Endodermal cell (in vitro differentiated cells): ENCODE data around the gene CELF2. TPM values are rescaled to one million over a fixed set of nuclear protein-coding genes. Genes with fewer than 3 reads are reported as not detected.

ENCODE experiments used
- DNase-seq: peaks from one replicate; pipeline ENCODE4 v3.0.0-alpha.2; 2017
- H3K27ac ChIP-seq: 2 replicates; pipeline ENCODE4 v1.5.1; 2013; ENCODE audit warnings: mild to moderate bottlenecking, low read depth, low read length, moderate library complexity
- H3K27me3 ChIP-seq: 2 replicates; pipeline ENCODE4 v1.6.1; 2013; ENCODE audit warnings: mild to moderate bottlenecking, low read length, moderate library complexity; ENCODE audit not compliant: insufficient read depth, control insufficient read depth, poor library complexity, severe bottlenecking
- H3K36me3 ChIP-seq: 2 replicates; pipeline ENCODE4 v1.7.0; 2013; ENCODE audit warnings: mild to moderate bottlenecking, low read length, moderate library complexity; ENCODE audit not compliant: control insufficient read depth, insufficient read depth
- H3K4me1 ChIP-seq: one replicate; pipeline ENCODE4 v1.7.0; 2013; ENCODE audit warnings: low read length; ENCODE audit not compliant: control insufficient read depth, insufficient read depth
- H3K4me3 ChIP-seq: 2 replicates; pipeline ENCODE4 v1.5.1; 2013; ENCODE audit warnings: mild to moderate bottlenecking, low read length, moderate library complexity
- H3K9ac ChIP-seq: 2 replicates; pipeline ENCODE4 v1.6.1; 2013; ENCODE audit warnings: mild to moderate bottlenecking, low read length, moderate library complexity; ENCODE audit not compliant: poor library complexity, severe bottlenecking; ENCODE audit errors: extremely low read depth
- H3K9me3 ChIP-seq: 2 replicates; pipeline ENCODE4 v1.6.1; 2013; ENCODE audit warnings: mild to moderate bottlenecking, low read length, moderate library complexity; ENCODE audit not compliant: control insufficient read depth
- H3K27ac Mint-ChIP-seq: 2 replicates; pipeline ENCODE4 v1.8.0; 2020; ENCODE audit warnings: mixed read lengths
- H3K27me3 Mint-ChIP-seq: 2 replicates; pipeline ENCODE4 v1.8.0; 2021; ENCODE audit warnings: mild to moderate bottlenecking, mixed read lengths; ENCODE audit not compliant: insufficient read depth
- H3K36me3 Mint-ChIP-seq: 2 replicates; pipeline ENCODE4 v1.8.0; 2020; ENCODE audit warnings: low read depth, mixed read lengths
- H3K4me1 Mint-ChIP-seq: 2 replicates; pipeline ENCODE4 v1.8.0; 2020; ENCODE audit warnings: mixed read lengths
- H3K4me3 Mint-ChIP-seq: 2 replicates; pipeline ENCODE4 v1.8.0; 2020; ENCODE audit warnings: mild to moderate bottlenecking, moderate library complexity, mixed read lengths
- H3K9me3 Mint-ChIP-seq: 2 replicates; pipeline ENCODE4 v1.8.0; 2020; ENCODE audit warnings: mild to moderate bottlenecking, mixed read lengths
- WGBS, 2 experiments: methylation state at CpG; one replicate each; pipeline versions ENCODE4 v1.1.5 to v1.1.7; 2013; ENCODE audit warnings: missing lambda C conversion rate in 2 of 2, mixed read lengths in 1 of 2; ENCODE audit not compliant: insufficient coverage in 1 of 2, insufficient read length in 1 of 2; 5-methylcytosine and 5-hydroxymethylcytosine counted together
- total RNA-seq, 2 donors: library from RNA; stranded (reverse); fragmentation: NEBNext Ultra II Directional in 1 of 2; extraction: Animal tissue kit (Norgen Biotek cat#: 25700) in 1 of 2; gene quantifications; 2 replicates in 1 of 2; 3 replicates in 1 of 2; pipeline ENCODE4 v1.2.1, GENCODE V29; 2021
- TF ChIP-seq, protein P1 (sequence below): fragments of 200-600 bp; sonication (generic); conservative IDR thresholded peaks from 2 replicates; pipeline ENCODE4 v1.5.0; 2021; ENCODE audit warnings: antibody characterized with exemption, mild to moderate bottlenecking

Gene CELF2
- total RNA-seq, 2 donors from 2014 or later, result 79.9 to 96.1 TPM

DNA sequence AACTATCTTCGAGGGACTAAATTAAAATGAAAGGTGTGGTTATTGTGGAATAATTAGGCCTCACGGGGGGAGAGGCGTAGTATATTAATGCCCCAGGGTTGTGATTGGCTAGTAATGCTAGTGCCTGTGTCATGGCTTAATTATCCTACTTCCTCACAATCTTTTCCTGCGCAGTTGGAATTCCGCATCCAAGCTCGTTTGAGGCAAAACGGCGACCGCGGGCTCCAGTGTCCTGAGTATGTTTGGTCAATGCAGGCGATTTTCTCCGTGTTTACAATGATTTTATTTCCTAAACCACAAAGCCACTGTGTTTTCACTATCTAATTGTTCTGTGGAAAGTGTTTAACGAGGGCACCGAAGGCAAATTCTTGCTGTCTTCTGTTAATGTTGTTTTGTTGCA, 282.9 kb downstream of the CELF2 start:
- Mint-ChIP-seq H3K9me3 (peaks cover 2% of the 10 kb centered on the region), H3K36me3 (peaks cover 85% of the 10 kb centered on the region), H3K4me3 (no peak overlapping the region), H3K4me1 (no peaks in the 10 kb centered on the region), H3K27me3 (no peaks in the 10 kb centered on the region), H3K27ac (no peak overlapping the region)
- peaks cover 84% of the 10 kb centered on the region for H3K36me3 ChIP-seq
- no peak overlapping the region for H3K9ac ChIP-seq
- H3K27me3 ChIP-seq, result no peaks in the 10 kb centered on the region
- H3K9me3 ChIP-seq, result peaks cover 10% of the 10 kb centered on the region
- TF ChIP-seq, protein P1, sequence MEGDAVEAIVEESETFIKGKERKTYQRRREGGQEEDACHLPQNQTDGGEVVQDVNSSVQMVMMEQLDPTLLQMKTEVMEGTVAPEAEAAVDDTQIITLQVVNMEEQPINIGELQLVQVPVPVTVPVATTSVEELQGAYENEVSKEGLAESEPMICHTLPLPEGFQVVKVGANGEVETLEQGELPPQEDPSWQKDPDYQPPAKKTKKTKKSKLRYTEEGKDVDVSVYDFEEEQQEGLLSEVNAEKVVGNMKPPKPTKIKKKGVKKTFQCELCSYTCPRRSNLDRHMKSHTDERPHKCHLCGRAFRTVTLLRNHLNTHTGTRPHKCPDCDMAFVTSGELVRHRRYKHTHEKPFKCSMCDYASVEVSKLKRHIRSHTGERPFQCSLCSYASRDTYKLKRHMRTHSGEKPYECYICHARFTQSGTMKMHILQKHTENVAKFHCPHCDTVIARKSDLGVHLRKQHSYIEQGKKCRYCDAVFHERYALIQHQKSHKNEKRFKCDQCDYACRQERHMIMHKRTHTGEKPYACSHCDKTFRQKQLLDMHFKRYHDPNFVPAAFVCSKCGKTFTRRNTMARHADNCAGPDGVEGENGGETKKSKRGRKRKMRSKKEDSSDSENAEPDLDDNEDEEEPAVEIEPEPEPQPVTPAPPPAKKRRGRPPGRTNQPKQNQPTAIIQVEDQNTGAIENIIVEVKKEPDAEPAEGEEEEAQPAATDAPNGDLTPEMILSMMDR, result no peak
- H3K27ac ChIP-seq, result no peak overlapping the region
- no peaks in the 10 kb centered on the region for H3K4me1 ChIP-seq
- 88 to 100% methylated on average over 6 to 14 of the region's 14 CpGs for WGBS, 2 experiments
- DNase-seq, result no peak
- H3K4me3 ChIP-seq, result no peak overlapping the region

DNA sequence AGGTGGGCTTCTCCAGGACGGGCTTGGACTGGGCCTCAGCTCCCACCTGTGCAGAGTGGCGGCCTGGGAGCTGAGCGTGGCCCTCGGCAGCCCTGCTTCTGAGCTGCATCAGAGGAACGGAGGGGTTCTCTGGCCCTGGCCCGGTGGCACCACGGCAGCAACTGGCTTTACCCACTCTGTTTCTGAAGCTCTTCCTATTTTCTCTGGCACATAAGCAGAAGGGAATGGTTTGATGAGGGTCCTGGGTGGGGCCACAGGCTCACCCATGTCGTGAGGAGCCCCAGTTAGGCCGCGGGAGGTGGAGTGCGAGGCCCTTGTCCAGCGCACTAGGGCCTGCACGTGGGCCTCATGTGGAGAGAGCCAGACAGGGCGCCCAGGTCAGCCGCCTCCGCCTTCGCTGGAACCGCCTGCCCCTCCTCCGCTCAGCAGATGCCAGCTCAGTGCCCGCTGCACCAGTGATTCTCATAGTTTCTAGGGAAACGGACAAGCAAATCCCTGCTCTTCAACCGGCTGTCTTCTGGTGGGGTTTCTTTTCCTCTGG, 284.0 kb downstream of the CELF2 start:
- peak overlapping the region; percentile 78 for H3K27ac Mint-ChIP-seq
- 86 to 89% methylated on average over 10 to 22 of the region's 22 CpGs for WGBS, 2 experiments
- no peak for DNase-seq

DNA sequence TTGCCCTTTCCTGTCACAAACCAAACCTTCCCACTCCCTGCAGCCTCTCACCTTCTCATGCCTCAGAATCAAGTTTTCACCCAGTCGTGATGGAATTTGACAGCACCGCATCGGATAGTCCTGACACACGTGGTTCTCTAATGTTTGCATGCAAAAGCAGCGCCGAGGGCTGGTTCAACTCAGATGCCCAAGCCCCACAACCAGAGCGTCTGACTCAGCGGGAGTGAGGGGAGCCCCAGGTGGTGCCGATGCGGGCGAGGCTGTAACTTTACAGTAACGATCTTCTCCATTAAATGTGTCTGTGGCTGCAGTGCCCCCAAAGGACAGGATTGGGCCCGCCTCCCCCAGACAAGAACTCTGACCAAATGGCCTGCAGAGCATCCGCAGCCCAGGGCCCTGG, 284.5 kb downstream of the CELF2 start:
- H3K36me3 Mint-ChIP-seq, result peaks cover 86% of the 10 kb centered on the region
- Histone ChIP-seq H3K27me3 (no peaks in the 10 kb centered on the region), H3K9me3 (peaks cover 22% of the 10 kb centered on the region), H3K4me3 (no peak overlapping the region), H3K4me1 (no peaks in the 10 kb centered on the region), H3K27ac (peak overlapping the region; percentile 4), H3K36me3 (peaks cover 84% of the 10 kb centered on the region), H3K9ac (no peak overlapping the region)
- TF ChIP-seq, protein P1, result no peak
- WGBS, 2 experiments, result 95% methylated on average over 11 to 14 of the region's 14 CpGs
- H3K9me3 Mint-ChIP-seq, result peaks cover 6% of the 10 kb centered on the region
- no peak for DNase-seq
- H3K27ac Mint-ChIP-seq, result peak overlapping the region; percentile 71
- H3K27me3 Mint-ChIP-seq, result no peaks in the 10 kb centered on the region
- no peaks in the 10 kb centered on the region for H3K4me1 Mint-ChIP-seq
- no peak overlapping the region for H3K4me3 Mint-ChIP-seq

More for the DNA sequence above, 284.0 kb downstream of the CELF2 start:
- Histone ChIP-seq H3K9me3 (peaks cover 17% of the 10 kb centered on the region), H3K27me3 (no peaks in the 10 kb centered on the region), H3K4me3 (no peak overlapping the region), H3K4me1 (no peaks in the 10 kb centered on the region), H3K36me3 (peaks cover 84% of the 10 kb centered on the region), H3K9ac (no peak overlapping the region), H3K27ac (no peak overlapping the region)
- Mint-ChIP-seq H3K4me1 (no peaks in the 10 kb centered on the region), H3K27me3 (no peaks in the 10 kb centered on the region), H3K9me3 (peaks cover 2% of the 10 kb centered on the region), H3K36me3 (peaks cover 86% of the 10 kb centered on the region), H3K4me3 (no peak overlapping the region)
- TF ChIP-seq, protein P1, result no peak
